Testis (tissue), 2 donors: ENCODE data around the gene RABEPK.

Experiments
- POLR2A ChIP-seq: fragments of 450-650 bp; IDR thresholded peaks from one replicate; pipeline ENCODE4 v1.6.1; 2017; ENCODE audit warnings: antibody characterized with exemption, mild to moderate bottlenecking, moderate library complexity
- TF ChIP-seq, protein P1 (sequence below), 3 experiments: fragments of 450-650 bp in 2 of 3; fragments of 200-600 bp in 1 of 3; sonication (generic) in 1 of 3; IDR thresholded peaks; one replicate each; pipeline ENCODE4 v1.5.1; 2016 to 2019; ENCODE audit warnings: antibody characterized with exemption in 3 of 3, mild to moderate bottlenecking in 2 of 3, moderate library complexity in 1 of 3

- TF ChIP-seq, protein P1, sequence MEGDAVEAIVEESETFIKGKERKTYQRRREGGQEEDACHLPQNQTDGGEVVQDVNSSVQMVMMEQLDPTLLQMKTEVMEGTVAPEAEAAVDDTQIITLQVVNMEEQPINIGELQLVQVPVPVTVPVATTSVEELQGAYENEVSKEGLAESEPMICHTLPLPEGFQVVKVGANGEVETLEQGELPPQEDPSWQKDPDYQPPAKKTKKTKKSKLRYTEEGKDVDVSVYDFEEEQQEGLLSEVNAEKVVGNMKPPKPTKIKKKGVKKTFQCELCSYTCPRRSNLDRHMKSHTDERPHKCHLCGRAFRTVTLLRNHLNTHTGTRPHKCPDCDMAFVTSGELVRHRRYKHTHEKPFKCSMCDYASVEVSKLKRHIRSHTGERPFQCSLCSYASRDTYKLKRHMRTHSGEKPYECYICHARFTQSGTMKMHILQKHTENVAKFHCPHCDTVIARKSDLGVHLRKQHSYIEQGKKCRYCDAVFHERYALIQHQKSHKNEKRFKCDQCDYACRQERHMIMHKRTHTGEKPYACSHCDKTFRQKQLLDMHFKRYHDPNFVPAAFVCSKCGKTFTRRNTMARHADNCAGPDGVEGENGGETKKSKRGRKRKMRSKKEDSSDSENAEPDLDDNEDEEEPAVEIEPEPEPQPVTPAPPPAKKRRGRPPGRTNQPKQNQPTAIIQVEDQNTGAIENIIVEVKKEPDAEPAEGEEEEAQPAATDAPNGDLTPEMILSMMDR (IDR thresholded peaks at IDR 0.05) = no peak
- TF ChIP-seq POLR2A = no peak
Measured at GRCh38 chr9:125151730-125152129, 48.6 kb upstream of the RABEPK start.
